Ovary (tissue), 3 donors: ENCODE measurements around the gene SLC6A18.

ENCODE experiments used
- POLR2A ChIP-seq: fragments of 450-650 bp; IDR thresholded peaks from one replicate; pipeline ENCODE4 v1.6.1; 2017; ENCODE audit warnings: antibody characterized with exemption, mild to moderate bottlenecking, moderate library complexity
- TF ChIP-seq, protein P1 (sequence below), 3 donors: fragments of 450-650 bp in 2 of 3; fragments of 200-600 bp in 1 of 3; IDR thresholded peaks; one replicate each; pipeline versions ENCODE4 v1.5.1 to v1.8.0; 2016 to 2022; ENCODE audit warnings: antibody characterized with exemption in 3 of 3, mild to moderate bottlenecking in 1 of 3
- donor health status: DM: no; HTN: no; CAD: no.

DNA sequence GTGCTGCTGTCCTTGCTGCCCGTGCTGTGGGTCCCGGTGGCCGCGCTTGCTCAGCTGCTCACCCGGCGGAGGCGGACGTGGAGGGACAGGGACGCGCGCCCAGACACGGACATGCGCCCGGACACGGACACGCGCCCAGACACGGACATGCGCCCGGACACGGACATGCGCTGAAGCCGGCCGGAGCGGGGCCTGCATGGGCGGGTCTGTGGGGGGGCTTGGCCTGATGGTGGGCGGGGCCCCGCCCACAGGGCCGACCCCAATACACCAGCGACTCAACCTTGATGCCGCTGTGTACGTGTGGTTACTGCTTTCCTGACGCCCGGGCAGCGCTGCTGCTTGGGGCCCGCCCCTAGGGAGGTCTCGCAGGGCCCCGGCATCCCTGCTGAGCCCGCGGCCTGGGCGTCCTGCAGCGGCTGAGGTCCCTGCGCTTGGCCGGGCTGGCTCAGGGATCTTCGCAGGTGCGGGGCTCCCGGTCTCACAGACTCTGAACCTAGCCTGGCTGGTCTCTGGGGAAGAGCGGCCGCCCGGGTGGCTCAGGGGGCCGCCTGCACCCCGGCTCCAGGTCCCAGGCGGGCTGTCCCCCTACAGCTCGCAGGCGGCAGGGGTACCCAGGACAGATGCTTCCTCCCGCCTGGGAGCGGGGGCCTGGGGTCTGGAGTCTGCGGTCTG is 20.9 kb downstream of the SLC6A18 start:
- TF ChIP-seq, protein P1, sequence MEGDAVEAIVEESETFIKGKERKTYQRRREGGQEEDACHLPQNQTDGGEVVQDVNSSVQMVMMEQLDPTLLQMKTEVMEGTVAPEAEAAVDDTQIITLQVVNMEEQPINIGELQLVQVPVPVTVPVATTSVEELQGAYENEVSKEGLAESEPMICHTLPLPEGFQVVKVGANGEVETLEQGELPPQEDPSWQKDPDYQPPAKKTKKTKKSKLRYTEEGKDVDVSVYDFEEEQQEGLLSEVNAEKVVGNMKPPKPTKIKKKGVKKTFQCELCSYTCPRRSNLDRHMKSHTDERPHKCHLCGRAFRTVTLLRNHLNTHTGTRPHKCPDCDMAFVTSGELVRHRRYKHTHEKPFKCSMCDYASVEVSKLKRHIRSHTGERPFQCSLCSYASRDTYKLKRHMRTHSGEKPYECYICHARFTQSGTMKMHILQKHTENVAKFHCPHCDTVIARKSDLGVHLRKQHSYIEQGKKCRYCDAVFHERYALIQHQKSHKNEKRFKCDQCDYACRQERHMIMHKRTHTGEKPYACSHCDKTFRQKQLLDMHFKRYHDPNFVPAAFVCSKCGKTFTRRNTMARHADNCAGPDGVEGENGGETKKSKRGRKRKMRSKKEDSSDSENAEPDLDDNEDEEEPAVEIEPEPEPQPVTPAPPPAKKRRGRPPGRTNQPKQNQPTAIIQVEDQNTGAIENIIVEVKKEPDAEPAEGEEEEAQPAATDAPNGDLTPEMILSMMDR (IDR thresholded peaks at IDR 0.05), result no peak
- no peak for TF ChIP-seq POLR2A
